Measurements from ENCODE around the gene TMEM14A. TPM values are rescaled to one million over a fixed set of nuclear protein-coding genes. Genes with fewer than 3 reads are reported as not detected.

Gene TMEM14A, protein sequence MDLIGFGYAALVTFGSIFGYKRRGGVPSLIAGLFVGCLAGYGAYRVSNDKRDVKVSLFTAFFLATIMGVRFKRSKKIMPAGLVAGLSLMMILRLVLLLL
- 8.8 TPM for total RNA-seq
- long read RNA-seq, transcript TMEM14A-201 (5 exons, 992 nt) = major isoform, 16 of 17 reads
- long read RNA-seq, partial matches to known transcripts = 0 of 17 reads
- long read RNA-seq, other reads (novel, unspliced or antisense) = 1 of 17 reads

DNA sequence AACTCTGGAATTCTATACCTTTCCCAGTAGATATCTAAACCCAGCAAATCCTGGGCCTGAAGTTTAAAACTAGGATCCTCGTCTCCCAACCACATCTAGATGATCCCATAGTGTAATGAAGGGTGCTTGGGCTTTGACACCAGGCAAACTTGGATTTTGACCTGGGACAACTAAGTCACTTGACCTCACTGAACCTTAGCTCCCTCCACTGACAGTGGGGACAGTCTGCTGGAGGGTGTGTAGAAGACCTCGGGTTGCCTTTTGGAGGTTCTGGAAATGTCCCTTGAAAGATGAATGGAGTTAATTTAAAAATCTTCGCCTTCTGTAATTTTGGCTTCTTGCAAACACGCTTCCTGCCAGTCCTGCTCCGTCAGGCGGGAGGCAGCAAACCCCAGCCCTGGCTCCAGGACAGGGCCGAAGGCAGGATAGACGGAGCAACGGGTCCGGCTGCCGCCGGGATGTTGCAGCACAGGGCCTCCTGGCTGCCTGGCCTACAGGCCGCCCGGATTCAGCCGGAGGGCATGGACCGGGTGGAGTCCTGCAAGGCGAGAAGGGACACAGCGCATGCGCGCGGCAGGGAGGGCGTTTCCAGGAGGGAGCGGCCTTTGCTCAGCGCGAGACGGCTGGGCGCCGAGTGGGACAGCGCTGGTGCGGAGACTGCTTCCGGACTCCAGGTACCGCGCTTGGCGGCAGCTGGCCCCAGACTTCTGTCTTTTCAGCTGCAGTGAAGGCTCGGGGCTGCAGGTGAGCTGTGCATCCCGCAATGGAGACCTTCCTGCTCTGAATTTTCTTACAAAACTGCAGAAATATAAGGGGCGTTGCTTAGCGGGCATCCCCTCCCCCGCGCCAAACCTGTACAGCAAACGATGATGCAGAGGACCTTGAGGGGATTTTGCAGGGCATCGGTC, at the start of gene TMEM14A:
Gene TMEM14A, plus strand, starts transcription at position 612 of the 908 bp plus-strand sequence. CDS start 5,990 bp downstream, outside the sequence.
- DNase-seq = peak; percentile 96
- ATAC-seq = peak; percentile 100
- intact Hi-C loops (cut with micrococcal nuclease) = no loop called here

DNA sequence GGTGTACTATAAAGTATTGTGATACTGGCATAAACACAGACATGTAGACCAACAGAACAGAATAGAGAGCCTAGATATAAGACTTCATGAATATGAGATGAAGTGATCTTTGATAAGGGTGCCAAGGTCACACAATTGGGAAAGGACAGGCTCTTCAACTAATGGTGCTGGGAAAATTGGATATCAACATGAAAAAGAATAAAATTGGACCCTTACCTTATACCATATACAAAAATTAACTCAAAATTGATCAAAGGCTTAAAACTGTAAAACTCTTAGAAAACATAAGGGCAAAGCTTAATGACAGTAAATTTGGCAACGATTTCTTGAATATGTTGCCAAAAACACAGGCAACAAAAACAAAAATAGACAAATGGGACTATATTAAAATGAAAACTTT, 49.3 kb upstream of the TMEM14A start:
- no peak for ATAC-seq
- intact Hi-C loops (cut with micrococcal nuclease) = no loop called here
- DNase-seq = no peak

DNA sequence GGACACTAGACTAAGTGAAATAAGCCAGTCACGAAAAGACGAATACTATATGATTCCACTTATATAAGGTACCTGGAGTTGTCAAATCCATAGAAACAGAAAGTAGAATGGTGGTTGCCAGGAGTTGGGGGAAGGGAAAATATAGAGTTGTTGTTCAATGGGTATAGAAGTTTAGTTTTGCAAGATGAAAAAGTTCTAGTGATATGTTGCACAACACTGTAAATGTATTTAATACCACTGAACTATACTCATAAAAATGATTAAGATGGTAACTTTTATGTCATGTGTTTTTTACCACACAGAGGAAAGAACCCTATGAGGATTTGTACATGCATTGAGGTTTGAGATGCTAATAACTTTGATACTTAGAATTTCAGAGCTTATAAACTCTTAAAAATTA, 48.1 kb upstream of the TMEM14A start:
- intact Hi-C loops (cut with micrococcal nuclease) = no loop called here
- DNase-seq (no peak), ATAC-seq (no peak)

DNA sequence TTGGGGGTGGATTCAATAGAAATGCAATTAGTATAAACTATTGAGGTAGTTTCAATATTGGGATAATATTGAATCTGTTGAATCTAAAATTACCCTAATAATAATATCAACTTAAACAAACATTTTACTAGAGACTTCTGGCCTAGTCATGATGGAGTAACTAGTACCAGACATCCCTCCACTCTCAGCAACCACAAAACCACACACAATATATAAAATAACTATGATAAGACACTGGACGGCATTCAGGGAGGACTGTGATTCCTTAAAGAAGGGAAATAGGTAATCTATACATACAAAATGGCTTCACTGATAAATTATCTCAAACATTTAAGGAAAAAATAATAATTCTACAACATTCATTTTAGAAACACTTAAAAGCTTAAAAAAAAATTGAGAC, 38.9 kb upstream of the TMEM14A start:
- ATAC-seq (no peak), DNase-seq (no peak)
- intact Hi-C loops (cut with micrococcal nuclease) = no loop called here

DNA sequence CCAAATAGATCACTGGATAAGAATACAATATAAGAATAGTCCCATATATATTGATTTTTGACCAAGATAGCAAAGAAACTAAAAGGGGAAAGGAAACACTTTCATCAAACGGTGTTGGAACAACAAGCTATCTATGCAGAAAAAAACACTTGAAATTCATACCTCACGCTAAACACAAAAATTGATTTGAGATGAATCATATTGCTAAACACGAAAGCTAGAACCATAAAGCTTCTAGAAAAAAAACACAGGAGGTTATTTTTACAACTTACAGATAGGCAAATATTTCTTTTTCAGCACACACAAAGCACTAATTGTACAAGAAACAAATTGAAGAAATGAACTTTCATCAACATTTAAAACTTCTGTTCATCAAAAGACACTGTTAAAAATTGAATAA, 36.7 kb upstream of the TMEM14A start:
- ATAC-seq (no peak), DNase-seq (no peak)
- intact Hi-C loops (cut with micrococcal nuclease) = no loop called here

DNA sequence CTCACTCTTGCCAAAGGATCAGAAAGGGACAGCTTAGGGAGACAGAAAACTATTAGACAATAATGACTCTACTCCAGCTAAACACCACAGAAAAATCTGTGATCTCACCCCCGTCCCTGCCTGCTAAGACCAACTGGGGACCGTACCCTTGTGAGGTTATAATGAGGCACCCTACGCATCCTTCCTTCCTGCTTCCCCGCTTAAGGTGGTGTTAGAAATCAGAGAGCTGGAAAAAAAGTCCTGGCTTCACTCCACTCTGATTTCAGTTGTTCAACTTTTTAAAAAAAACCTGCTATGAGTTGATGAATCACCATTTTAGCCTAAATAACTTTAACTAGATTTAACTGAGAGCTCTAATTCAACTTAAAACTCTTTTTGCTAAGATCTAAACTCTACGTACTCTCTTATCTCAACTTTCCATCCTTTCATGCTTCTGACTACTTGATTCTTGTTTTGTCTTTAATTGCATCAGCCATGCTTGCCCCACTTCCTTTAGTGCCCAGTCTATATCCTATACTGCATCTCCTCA, 35.8 kb upstream of the TMEM14A start:
- DNase-seq (no peak), ATAC-seq (no peak)
- intact Hi-C loops (cut with micrococcal nuclease) = no loop called here

DNA sequence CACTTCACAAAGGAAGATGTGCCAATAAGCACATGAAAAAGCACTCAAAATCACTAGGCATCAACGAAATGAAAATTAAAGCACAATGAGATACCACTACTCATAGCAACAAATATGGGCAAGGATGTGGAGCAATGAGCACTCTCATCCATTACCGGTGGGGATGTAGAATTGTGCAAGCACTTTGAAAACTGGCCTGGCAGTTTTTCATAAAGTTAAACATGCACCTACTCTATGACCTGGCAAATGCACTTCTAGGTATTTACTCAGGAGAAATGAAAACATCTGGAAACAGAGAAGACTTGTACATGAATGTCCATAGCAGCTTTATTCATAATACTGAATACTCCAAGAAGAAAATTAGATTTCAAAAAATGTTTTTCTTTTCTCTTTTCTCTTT, 34.1 kb upstream of the TMEM14A start:
- ATAC-seq (no peak), DNase-seq (no peak)
- intact Hi-C loops (cut with micrococcal nuclease) = no loop called here

DNA sequence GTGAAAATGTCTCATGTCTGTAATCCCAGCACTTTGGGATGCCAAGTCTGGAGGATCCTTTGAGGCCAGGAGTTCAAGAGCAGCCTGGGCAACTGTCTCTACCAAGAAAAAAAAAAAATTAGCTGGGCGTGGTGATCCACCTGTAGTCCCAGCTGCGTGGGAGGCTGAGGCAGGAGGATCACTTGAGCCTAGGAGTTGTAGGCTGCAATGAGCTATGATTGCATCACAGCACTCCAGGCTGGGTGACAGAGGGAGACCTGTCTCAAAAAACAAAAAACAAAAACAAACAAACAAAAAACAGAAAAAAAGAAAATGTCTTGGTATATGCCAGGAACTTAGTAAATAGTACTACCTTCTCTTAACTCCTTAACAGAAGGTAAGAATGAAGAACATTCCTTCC, 31.4 kb upstream of the TMEM14A start:
- no peak for ATAC-seq
- intact Hi-C loops (cut with micrococcal nuclease) = no loop called here
- DNase-seq = no peak

DNA sequence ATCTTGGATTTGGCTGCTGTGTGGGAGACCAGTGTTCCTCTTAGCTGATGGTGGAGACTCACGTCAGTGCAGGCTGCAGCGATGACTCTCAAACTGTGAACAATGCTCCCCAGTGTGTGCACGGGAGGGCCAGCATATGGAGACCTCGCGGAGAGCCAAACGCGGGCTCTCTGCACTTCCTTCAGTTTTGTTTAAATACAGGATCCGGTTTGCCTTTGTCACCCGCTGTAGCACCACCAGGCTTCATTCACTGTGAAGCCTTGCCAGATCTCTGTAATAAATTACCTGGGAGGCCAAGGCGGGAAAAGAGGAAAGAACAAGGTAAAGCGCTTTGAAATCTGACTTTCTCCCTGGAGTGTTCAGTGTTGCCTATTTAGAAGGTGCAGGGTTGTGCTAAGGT, 30.7 kb upstream of the TMEM14A start:
- no peak for DNase-seq
- ATAC-seq = no peak
- intact Hi-C loops (cut with micrococcal nuclease) = no loop called here

DNA sequence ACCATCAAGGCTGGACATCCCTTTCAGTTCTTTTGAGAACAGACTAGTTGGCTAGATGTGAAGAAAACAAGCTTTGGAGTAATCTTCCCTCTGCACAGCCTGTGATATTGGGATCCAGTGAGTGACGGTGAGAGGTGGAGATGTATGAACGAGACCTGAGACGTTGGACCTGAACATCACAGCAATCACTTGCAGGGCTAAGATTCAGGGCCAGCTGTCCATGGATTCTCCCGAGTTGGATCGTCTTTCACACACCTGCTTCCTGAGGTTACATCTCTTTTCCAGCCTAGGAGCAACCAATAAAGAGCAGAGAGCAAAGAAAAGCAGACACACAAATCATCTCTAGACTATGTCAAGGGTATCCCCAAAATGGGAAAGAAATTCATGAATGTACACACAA, 30.0 kb upstream of the TMEM14A start:
- intact Hi-C loops (cut with micrococcal nuclease) = no loop called here
- no peak for DNase-seq
- no peak for ATAC-seq

DNA sequence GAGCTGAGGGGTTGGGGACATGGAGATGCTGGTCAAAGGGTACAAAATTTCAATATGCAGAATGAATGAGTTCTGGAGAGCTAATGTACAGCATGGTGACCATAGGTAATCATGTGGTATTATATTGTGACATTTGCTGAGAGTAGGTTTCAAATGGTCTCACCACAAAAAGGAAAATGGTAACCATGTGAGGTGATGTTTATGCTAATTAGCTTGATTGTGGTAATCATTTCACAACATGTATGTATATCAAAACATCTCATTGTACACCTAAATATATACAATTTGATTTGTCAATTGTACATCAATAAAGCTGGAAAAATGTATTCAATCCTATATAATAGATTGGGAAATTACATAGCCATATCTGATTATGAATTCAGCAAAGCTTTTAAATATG, 29.5 kb upstream of the TMEM14A start:
- intact Hi-C loops (cut with micrococcal nuclease) = no loop called here
- ATAC-seq = no peak
- no peak for DNase-seq

DNA sequence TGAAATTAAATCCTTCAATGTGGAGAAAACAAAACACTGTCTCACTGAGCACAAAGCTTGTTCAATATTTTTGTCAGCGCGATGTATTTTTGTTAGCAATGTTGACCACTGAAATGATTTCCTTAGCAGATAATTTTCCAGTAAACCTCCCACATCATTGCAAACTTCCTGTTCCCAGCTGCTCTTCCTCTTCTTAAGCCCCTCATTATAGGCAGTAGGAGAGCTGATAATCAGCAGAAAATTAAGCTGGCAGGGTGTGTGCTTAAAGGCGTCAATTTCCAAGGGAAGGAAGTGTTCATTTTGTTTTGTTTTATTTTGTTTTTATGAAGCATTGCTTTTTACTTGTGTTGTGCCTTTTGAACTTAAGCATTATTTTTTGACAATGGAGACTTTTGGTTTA, 29.1 kb upstream of the TMEM14A start:
- no peak for DNase-seq
- peak; percentile 43 for ATAC-seq
- intact Hi-C loops (cut with micrococcal nuclease) = no loop called here

DNA sequence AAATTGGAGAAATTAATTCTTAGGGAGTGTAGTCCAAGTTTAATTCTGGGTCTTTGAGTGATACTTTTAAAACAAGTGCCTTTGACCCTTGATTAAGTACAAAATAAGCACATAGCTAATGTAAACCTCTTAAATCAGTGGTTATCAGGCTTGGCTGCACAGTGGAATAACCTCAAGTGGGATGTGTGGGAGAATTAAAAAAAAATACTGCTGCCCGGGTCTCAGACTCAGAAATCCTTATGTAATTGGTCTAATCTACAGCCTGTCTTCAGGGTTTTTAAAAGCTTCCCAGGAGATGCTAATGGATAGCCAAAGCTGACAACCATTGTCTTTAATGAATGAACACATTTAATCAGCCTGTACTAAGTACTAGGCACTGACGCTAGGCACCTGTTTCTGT, 28.5 kb upstream of the TMEM14A start:
- no peak for ATAC-seq
- DNase-seq = no peak
- intact Hi-C loops (cut with micrococcal nuclease) = no loop called here

DNA sequence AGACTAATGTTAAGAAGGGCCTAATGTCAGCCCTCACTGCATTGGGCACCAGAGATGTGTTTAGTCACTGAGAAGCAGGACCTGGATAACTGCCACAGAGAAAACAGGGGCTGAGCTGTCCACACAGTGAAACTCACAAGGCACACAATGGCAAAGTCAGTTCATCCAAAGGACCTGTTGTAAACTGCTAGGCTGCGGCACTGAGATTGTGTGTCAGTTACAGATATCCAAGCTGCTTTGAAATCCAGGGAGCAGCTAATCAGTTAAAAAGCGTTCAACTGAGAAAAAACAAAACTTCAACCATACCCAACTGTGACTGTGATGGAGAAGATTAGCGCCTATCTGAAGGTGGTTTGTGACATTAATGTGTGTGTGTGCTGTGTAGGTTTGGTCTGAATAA, 27.8 kb upstream of the TMEM14A start:
- no peak for DNase-seq
- intact Hi-C loops (cut with micrococcal nuclease) = no loop called here
- no peak for ATAC-seq

DNA sequence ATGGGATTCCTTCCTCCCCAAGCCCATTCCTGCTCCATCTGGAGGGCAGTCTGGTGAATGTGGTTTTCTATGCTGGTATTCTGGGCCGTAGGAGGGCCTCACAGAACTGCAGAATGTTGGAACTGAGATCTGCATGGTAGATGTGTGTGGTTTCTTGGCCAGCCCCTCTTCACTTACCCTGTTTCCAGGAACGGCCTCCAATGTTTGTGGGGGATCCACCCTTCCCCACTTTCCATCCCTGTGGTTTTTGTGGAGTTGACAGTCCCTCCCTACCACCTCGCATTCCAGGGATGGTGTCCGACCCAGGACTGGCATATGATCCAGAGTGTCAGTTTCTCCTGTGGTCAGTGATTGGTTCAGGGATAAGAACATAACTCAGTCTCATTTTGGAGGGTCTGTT, 26.7 kb upstream of the TMEM14A start:
- DNase-seq (no peak), ATAC-seq (no peak)
- intact Hi-C loops (cut with micrococcal nuclease) = no loop called here

DNA sequence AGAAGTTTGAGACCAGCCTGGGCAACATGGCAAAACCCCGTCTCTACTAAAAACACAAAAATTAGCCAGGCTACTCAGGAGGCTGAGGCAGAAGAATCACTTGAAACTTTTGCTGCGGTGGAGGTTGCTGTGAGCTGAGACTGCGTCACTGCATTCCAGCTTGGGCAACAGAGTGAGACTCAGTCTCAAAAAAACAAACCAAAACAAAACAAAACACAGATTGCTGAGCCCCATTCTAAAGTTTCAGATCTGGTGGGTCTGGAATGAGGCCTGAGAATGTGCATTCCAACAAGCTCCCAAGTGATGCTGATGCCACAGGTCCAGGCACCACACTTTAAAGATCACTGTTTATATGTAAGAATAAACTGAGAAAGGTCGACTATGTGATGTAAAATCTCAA, 24.9 kb upstream of the TMEM14A start:
- intact Hi-C loops (cut with micrococcal nuclease) = no loop called here
- DNase-seq = no peak

DNA sequence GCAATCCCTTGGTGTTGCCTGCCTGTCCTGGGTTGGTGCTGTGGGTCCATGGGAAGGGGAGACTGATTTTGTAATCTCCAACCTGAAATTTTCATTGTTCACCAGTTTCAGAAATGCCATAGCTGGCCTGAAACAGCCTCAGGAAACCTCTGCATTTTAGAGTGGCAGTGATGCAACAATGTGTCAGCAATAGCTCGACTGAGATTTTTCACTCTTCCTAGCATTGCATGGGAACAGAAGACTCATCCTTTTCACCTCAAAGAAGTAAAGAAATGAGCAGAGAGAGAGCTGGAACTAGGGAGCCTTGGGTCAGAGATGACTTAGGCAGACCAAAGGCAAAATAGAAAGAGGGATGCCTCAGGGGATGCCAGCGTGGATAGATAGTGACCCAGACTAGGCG, 23.7 kb upstream of the TMEM14A start:
- DNase-seq = no peak
- intact Hi-C loops (cut with micrococcal nuclease) = no loop called here

More for the DNA sequence above, 24.9 kb upstream of the TMEM14A start:
- ATAC-seq = no peak

DNA sequence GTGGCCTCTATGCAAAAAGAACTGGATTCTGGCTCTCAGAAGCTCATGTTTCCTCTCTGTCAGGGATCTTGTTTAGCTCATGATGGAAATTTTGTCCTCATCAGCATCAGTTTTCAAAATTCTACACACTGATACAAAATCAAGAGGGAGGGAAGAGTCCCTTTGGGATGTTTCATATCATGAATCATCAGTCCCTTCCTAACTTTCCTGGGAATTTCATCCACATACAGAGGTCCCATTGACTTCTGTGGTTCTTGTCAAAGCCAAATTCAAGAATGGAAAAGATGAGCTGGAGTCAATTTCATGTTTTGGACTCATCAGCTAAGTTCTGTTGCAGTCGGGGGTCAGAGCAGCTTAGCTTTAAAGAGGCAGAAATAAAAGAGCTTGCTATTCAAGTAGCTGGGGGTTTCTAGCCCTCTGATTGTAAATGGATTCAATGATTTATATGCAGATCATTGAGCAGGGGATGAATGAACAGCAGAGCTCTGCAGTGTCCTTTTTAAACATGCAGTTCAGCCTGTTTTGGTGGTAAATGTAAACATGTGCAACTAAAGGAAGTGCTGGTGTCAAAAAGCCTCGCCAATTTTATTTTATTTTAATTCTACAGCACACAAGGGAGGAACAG, 21.3 kb upstream of the TMEM14A start:
- ATAC-seq = no peak
- intact Hi-C loops (cut with micrococcal nuclease) = no loop called here
- no peak for DNase-seq

More for the DNA sequence above, 23.7 kb upstream of the TMEM14A start:
- no peak for ATAC-seq

DNA sequence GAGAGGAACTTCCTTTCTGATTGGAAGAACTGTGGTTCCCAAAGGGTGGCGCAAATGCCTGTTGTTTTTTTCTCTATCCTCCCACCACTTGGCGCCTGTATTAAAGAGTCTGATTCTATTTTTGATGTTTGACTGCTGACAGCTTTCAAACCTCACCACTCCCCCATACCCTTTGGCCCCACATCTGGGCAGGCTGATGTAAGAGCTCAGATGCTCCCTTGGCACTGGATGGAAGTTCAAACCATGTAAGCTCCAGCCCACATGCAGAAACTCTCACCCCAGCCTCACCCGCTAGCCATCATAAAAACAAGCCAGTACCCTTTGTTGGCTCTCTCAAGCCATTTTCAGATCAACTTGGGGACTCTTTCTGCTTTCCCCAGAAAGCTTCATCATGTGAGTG, 20.0 kb upstream of the TMEM14A start:
- intact Hi-C loops (cut with micrococcal nuclease) = no loop called here
- DNase-seq (no peak), ATAC-seq (no peak)

DNA sequence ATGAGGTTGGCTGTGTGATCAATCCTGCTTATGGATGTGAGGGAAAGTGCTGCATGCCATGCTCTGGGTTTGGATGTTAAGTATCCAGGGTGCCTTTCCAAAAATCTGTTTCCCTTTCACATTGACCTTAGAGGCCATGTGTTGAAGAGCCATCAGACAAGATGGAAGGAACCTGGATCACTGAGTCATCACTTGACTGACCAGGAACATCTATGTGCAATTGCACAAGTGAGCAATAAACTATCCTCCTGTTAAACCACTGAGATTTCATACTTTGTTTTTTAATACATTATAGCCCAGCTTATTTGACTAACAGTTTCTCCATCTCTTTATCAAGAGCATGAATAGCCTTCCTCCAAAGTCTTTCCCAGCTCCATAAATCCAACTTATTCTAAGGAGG, 17.8 kb upstream of the TMEM14A start:
- DNase-seq (no peak), ATAC-seq (no peak)
- intact Hi-C loops (cut with micrococcal nuclease) = no loop called here
